K562 (cell line): ENCODE data around the gene CAPRIN1. TPM values are rescaled to one million over a fixed set of nuclear protein-coding genes. Genes with fewer than 3 reads are reported as not detected.

Experiments used
- BRD4 ChIP-seq: fragments of 200-600 bp; sonication (generic); IDR thresholded peaks from 2 replicates; pipeline ENCODE4 v1.6.1; 2017; ENCODE audit warnings: inconsistent platforms
- BRF1 ChIP-seq: IDR thresholded peaks from 3 replicates; pipeline ENCODE4 v1.6.1; 2011; ENCODE audit warnings: borderline replicate concordance, mild to moderate bottlenecking; ENCODE audit not compliant: insufficient read length; ENCODE audit errors: extremely low read depth
- CBFB ChIP-seq: sonication (generic); formaldehyde crosslinking; IDR thresholded peaks from 2 replicates; pipeline ENCODE4 v1.4.0; 2020; ENCODE audit warnings: mild to moderate bottlenecking, missing genetic modification reagents
- E2F6 ChIP-seq, 2 experiments: IDR thresholded peaks; 2 replicates each; pipeline ENCODE4 v1.6.1; 2011; ENCODE audit warnings: borderline replicate concordance in 1 of 2, control low read depth in 1 of 2, low read depth in 1 of 2, low read length in 1 of 2, mild to moderate bottlenecking in 1 of 2, mixed read lengths in 1 of 2, moderate library complexity in 1 of 2; ENCODE audit not compliant: insufficient read depth in 1 of 2, insufficient read length in 1 of 2, poor library complexity in 1 of 2, severe bottlenecking in 1 of 2; ENCODE audit errors: extremely low read depth in 1 of 2
- FOXJ2 ChIP-seq: fragments of 200-800 bp; sonication (Bioruptor generic); IDR thresholded peaks from 2 replicates; pipeline ENCODE4 v1.6.1; 2016; ENCODE audit warnings: missing genetic modification characterization, missing compliant biosample characterization
- FUS ChIP-seq: fragments of 200-400 bp; formaldehyde crosslinking; optimal IDR thresholded peaks from 2 replicates; pipeline ENCODE3; 2017; ENCODE audit warnings: low read depth, low read length
- GATAD2B ChIP-seq: fragments of 450-650 bp; IDR thresholded peaks from 2 replicates; pipeline ENCODE4 v1.6.1; 2017; ENCODE audit warnings: mild to moderate bottlenecking, borderline replicate concordance
- HDAC8 ChIP-seq: fragments of 450-650 bp; IDR thresholded peaks from 2 replicates; pipeline ENCODE4 v1.6.1; 2016; ENCODE audit warnings: mild to moderate bottlenecking, missing genetic modification characterization, moderate library complexity, missing compliant biosample characterization
- HINFP ChIP-seq: fragments of 450-650 bp; conservative IDR thresholded peaks from 2 replicates; pipeline ENCODE4 v1.6.1; 2016; ENCODE audit warnings: missing genetic modification characterization, low read depth, mild to moderate bottlenecking, control low read depth, missing compliant biosample characterization
- ILF3 ChIP-seq: fragments of 450-650 bp; IDR thresholded peaks from 2 replicates; pipeline ENCODE4 v1.6.1; 2018; ENCODE audit warnings: antibody characterized with exemption, mild to moderate bottlenecking, moderate library complexity, borderline replicate concordance
- NR0B1 ChIP-seq: fragments of 450-650 bp; IDR thresholded peaks from one replicate; pipeline ENCODE4 v1.6.1; 2018; ENCODE audit warnings: mild to moderate bottlenecking, moderate library complexity; ENCODE audit not compliant: partially characterized antibody
- NR2F6 ChIP-seq: fragments of 450-650 bp; formaldehyde crosslinking; IDR thresholded peaks from 2 replicates; pipeline ENCODE4 v1.4.0; 2020; ENCODE audit warnings: mild to moderate bottlenecking
- OTX1 ChIP-seq: fragments of 450-650 bp; formaldehyde crosslinking; IDR thresholded peaks from 2 replicates; pipeline ENCODE4 v1.4.0; 2022; ENCODE audit warnings: mild to moderate bottlenecking
- PKNOX1 ChIP-seq: fragments of 450-650 bp; IDR thresholded peaks from 2 replicates; pipeline ENCODE4 v1.6.1; 2016
- THRB ChIP-seq: fragments of 450-650 bp; formaldehyde crosslinking; conservative IDR thresholded peaks from 2 replicates; pipeline ENCODE4 v1.4.0; 2022; ENCODE audit warnings: mild to moderate bottlenecking, missing genetic modification characterization
- ZNF57 ChIP-seq: fragments of 450-650 bp; formaldehyde crosslinking; IDR thresholded peaks from 2 replicates; pipeline ENCODE4 v1.4.0; 2020; ENCODE audit warnings: mild to moderate bottlenecking, moderate library complexity
- polyA plus RNA-seq, 8 experiments: library from polyadenylated mRNA; depleted of rRNA in 4 of 8; stranded (reverse) in 5 of 8; unstranded in 3 of 8; fragments of >200 nt; fragmentation: Nextera tagmentation in 2 of 8; fragmentation: Illumina TruSeq in 1 of 8; extraction: Ambion mirVana in 2 of 8; extraction: Trizol in 1 of 8; gene quantifications; 2 replicates each; pipeline versions ENCODE4 v1.2.1 to v1.2.3, GENCODE V29; 2011 to 2014; ENCODE audit warnings: inconsistent platforms in 1 of 8, missing spikeins in 1 of 8
- total RNA-seq, 7 experiments: library from RNA; depleted of rRNA in 6 of 7; stranded (reverse); fragments of >200 nt in 6 of 7; fragmentation: Illumina TruSeq in 2 of 7; extraction: Trizol in 2 of 7; gene quantifications; 2 replicates each; pipeline versions ENCODE4 v1.2.1 to v1.2.3, GENCODE V29; 2011 to 2021; ENCODE audit warnings: low replicate concordance in 1 of 7

Gene CAPRIN1
- total and polyA plus RNA-seq, 9 of the 15 experiments (the other 6 are each of a cell fraction or from before 2014, with no cell fraction given): 49.6 to 271 (median 244) TPM

GRCh38 chr11:34051349-34052035 is at the start of gene CAPRIN1 (continued):
- no peak for TF ChIP-seq FOXJ2 (tag)
- TF ChIP-seq NR2F6: no peak
- TF ChIP-seq OTX1 (CRISPR knock-in tag): peak; percentile 91; the same call in 1 of the 2 replicates
- TF ChIP-seq BRD4: no peak; the same call in 1 of the 2 replicates
- TF ChIP-seq E2F6 (IDR thresholded peaks at IDR 0.05; ENCODE audit: borderline replicate concordance in 1 of 2, extremely low read depth in 1 of 2, insufficient read depth in 1 of 2, insufficient read length in 1 of 2, low read depth in 1 of 2, low read length in 1 of 2, poor library complexity in 1 of 2, severe bottlenecking in 1 of 2): peak in 1 of 2 experiments; percentile 63
- peak; percentile 93 for TF ChIP-seq ILF3
- TF ChIP-seq THRB: no peak
- TF ChIP-seq FUS: peak; percentile 47
- peak; percentile 12; the same call in 1 of the 2 replicates for TF ChIP-seq GATAD2B
- no peak for TF ChIP-seq BRF1
- no peak for TF ChIP-seq HDAC8 (tag)
- TF ChIP-seq ZNF57 (CRISPR knock-in tag): no peak
- TF ChIP-seq NR0B1: no peak
- TF ChIP-seq PKNOX1: no peak
- TF ChIP-seq CBFB: no peak; the same call in 1 of the 2 replicates
- TF ChIP-seq HINFP: no peak
